ENCODE data around the gene ZNF784.

- no peak for TF ChIP-seq CTCF (IDR thresholded peaks at IDR 0.05)
- no peak for TF ChIP-seq POLR2A (IDR thresholded peaks at IDR 0.05)
Measured at GRCh38 chr19:55603581-55604292, 20.6 kb downstream of the ZNF784 start.
